HG02840 (cell line): Measurements from ENCODE around the gene MED26.
"Not testable (repeated sequence)": the region's sequence is repeated elsewhere in the genome, so short reads cannot be mapped to it uniquely, and the experiment has no call there.

ENCODE experiments used
- ATAC-seq: cut with Tn5 transposase; IDR thresholded peaks from one replicate; pipeline ENCODE4 v1.9.1; 2021; ENCODE audit warnings: mild to moderate bottlenecking, moderate library complexity, moderate number of reproducible peaks; ENCODE audit not compliant: unreplicated experiment, low FRiP score

Gene MED26

GRCh38 chr19:16543734-16544133 lies 84.3 kb downstream of the MED26 start:
- not testable (repeated sequence) for ATAC-seq

- no peak for ATAC-seq
These were observed 85.0 kb downstream of the MED26 start for GRCh38 chr19:16542910-16543472.

- ATAC-seq: peak; percentile 78
These were observed 85.7 kb downstream of the MED26 start, which contains the start of gene CHERP for GRCh38 chr19:16542045-16542909. TSS of gene CHERP (minus strand) at chr19:16542437. CDS start at chr19:16542378, 59 bp downstream.

DNA sequence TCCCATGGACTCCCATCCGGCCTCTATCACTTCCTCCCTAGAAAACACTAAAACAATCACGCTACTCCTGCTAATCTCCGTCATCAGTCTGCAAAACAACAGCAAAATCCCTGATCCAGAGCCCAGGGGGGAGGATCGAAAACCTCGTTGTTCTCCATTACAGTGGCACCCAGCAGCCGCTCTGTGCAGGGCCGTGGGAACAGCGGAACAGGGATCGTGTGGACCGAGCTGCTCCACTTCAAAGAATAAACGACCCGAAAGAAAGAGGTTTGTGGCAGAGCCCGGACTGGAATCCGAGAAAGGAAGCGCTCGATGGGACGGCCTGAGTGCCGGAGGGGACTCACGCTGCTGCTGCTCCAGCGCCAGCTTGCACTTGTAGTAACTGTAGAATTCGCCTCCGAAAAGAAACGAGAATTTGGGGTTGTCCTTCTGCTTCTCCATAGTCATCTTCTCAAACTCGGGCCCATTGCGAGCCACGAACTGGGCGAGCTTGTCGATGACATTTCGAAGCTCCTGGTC lies 86.4 kb downstream of the MED26 start:
- peak; percentile 3 for ATAC-seq

DNA sequence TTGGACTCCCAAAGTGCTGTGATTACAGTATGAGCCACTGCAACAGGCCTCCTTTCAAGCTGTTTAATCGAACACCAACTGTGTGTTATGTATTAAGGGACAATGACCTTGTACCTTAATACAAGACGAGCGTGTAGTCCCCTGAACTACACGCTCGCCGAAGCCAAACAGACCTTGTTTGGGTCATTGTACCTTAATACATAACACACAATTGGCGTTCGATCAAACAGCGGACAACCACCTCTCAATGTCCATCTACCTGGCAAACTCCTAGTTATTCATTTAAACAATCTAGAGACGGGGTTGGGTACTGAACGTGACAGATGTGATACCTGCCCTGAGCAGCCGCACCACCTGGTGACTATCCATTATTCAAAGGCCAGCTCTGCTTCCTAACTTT lies 87.1 kb downstream of the MED26 start:
- ATAC-seq: no peak

DNA sequence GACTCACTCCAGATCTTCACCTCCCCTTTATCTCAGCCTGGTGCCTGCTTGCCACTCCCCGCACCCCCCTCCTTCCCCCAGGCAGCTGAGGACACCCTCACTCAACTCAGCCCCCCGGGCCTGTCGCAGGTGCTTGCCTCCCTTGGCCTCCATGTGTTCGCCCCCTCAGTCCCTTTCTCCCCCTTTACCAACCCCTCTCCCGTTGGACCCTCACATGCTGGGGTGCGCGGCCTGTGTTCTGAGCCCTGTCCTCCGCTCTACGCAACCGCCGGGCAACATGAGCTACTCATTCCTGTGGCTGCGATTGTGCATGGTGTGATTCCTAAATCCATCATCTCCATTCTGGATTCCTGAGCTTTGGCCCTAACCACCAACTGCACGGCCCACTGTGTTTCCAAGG lies 90.9 kb downstream of the MED26 start:
- no peak for ATAC-seq

GRCh38 chr19:16536130-16536529 lies 91.9 kb downstream of the MED26 start:
- ATAC-seq: no peak

DNA sequence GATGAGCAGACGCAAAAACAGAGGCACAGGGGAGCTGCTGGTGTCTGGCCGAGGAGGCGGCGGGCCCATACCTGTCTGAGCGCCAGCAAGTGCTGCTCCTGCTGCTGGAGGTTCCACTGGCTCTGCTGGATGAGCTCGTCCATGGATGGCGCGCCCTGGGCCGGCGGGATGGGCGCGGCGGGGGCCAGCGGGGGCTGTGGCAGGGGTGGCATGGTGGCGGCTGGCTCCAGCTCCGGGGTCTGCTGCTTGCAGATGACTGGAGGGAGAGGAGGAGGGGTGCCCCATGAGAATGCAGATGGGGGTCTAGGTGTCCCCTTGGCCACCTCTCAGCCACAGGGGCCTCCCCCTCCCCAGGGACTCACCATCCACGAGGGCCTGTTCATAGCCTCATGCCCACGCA lies 92.6 kb downstream of the MED26 start:
- no peak for ATAC-seq

GRCh38 chr19:16532440-16533234 lies 95.4 kb downstream of the MED26 start:
- no peak for ATAC-seq

GRCh38 chr19:16531380-16531669 lies 96.7 kb downstream of the MED26 start:
- no peak for ATAC-seq

DNA sequence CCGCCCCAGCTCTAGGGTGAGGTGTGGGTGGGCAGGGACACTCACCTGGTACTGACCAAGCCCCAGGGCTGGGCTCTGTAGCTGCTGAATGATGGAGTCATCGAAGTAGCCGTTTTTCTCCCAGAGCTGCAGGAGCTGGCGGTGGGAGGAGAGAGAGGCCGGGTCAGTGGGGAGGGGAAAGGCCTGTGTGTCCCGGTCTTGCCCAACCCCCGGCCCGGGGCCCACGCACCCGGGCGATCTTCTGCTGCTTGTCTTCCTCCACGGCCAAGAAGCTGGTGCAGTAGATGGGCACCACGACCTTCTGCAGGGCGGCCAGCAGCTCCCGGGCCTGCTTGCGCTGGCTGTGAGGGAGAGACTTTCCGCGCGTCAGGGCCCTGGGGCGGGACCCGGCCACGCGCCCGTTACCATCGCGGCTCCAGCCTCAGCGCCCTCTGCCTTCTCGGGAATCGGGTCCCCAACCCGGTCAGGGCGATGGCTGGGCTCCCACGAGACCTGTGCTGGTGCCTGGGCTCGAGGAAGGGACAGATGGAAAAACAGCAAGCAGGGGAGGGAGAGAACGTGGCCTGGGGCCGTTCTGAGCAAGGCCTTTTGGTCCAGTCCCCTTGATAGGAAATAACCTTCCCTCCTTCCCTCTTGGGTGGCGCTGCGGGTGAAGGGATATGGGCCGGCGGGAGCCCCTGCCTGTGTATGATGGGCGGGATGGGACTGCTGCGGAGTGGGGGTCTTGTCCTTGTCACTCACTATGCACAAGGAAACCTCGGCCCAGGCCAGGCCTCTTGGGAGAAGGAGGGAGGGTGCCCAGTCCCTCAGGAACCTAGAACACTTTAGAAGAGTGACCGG lies 97.2 kb downstream of the MED26 start:
- no peak for ATAC-seq

- no peak for ATAC-seq
These were observed 98.4 kb downstream of the MED26 start for GRCh38 chr19:16529466-16530144.

DNA sequence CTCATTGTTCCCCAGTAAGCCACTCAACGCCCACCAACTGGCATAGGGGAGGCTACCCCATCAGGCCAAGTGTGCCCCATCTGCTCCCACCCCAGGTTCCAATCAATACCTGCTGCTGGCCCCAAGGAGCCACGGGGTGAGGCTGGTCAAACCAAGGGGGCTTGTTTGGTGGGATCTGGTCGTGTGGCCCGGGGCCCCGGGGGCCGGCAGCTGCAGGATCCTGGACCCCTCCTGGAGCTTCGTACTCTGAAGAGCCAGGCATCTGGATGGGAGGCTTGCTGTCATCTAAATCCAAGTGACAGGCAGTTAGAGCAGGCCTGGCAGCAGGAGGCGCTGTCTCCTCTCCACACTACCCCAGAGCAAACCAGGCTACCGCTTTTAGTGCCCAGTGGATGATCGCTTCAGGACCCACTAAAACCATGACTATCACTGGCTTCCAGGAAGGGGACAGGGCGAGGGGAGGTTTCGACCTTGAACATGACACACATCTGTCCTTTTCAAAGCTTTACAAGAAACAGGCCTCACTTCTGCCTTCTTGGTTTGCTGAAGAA lies 100.0 kb downstream of the MED26 start:
- ATAC-seq: no peak

GRCh38 chr19:16527334-16527935 lies 100.6 kb downstream of the MED26 start:
- ATAC-seq: no peak

GRCh38 chr19:16525751-16526481 lies 102.1 kb downstream of the MED26 start:
- ATAC-seq: no peak

DNA sequence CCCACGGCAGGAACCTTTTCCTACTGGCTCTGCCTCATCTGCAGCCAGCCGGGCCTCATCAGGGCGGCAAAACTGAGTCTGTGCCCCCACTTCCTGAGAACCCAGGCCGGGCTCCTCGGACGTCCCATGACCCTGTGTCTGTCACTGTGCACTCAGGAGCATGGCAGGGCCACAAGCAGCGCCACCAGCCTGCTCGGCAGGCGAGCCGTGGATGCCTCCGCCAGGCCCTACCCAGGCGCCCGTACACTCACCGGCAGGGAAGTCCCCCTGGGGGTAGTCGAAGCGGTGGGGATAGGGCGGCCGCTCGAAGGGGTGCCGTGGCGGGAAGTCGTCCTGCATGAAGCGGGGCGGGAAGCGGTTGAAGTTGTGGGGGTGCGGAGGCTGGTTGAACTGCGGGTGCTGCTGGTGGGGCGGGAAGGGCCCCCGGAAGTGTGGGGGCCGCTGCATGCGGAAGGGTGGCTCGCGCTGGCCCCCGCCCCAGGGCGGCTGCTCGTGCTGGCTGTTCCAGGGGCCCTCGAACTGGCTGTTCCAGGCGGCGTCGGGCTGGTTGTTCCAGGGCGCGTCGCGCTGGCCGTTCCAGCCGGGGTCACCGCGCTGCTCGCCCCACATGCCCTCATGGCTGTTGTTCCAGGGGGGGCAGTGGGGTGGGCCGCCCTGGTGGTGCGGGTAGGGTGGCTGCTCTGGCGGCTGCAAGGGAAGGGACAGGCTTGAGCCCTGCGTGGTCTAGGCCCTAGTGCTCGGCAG lies 102.8 kb downstream of the MED26 start:
- no peak for ATAC-seq
